Measurements from ENCODE around the gene ZNF654.
"Not testable (repeated sequence)": the region's sequence is repeated elsewhere in the genome, so short reads cannot be mapped to it uniquely, and the experiment has no call there.

Gene ZNF654

DNA sequence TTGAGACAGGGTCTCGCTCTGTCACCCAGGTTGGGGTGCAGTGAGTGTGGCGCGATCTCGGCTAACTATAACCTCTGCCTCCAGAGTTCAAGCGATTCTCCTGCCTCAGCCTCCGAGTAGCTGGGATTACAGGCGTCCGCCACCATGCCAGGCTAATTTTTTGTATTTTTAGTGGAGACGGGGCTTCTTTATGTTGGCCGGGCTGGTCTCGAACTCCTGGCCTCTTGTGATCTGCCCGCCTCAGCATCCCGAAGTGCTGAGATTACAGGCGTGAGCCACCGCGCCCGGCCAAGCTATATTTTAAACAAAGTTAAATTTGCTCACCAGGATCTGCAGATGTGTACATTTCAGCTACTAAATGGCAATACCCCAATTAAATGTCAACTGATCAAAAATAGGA, 89.6 kb downstream of the ZNF654 start:
- DNase-seq, result no peak

DNA sequence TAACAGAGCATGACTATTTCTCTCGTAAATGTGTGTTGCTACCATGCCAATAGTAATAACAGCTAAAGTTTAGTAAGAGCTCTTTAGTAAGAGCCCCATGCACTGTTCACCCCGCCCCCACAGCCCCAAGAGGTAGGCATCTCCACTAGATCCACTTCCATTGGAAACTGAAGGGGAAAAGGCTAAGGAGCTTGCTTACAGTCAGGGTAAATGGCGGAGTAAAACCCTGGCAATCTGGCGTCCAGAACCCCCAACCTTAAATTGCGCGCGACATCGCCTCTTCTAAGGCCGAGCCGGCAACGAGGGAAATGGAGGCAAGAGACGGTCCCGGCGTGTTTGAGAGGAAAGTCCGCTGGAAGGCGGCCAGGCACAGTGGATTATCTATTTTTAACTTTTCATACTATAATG, 90.0 kb downstream of the ZNF654 start:
- DNase-seq, result peak; percentile 35

DNA sequence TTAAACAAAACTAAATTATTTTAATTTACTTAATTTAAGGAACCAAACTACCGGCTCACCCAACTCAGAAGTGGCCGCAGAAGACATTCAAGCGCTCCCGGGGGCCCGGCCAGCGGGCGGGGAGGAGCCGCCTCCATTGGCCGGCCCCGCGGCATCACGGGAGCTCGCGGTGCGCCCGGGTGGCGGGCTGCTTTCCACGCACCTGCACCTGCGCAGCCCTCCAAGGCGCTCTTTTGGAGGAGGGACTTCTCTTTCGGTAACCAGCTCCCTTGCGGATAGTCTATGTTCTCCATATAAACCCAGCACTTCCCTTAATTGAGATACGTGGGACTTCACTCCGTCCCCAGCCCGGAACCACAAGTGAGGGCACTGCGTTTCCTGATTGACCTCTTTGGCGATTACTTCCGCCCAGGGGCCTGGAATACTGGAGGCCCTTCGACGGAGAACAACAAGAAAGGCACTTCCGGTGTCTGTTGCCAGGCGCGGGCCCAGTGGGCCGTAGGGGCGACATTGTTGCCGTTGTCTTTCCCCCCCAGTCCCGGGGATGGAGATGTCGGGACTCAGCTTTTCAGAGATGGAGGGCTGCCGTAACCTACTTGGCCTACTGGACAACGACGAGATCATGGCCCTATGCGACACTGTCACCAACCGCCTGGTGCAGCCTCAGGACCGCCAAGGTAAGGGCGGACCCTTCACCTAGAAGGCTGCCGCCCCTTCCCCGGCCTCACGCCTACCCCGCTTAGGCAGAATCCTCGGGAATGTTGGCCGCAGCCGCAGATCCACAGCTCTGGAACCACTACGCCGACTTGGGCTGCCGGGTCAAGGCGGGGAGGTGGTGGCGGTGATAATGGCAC, 90.7 kb downstream of the ZNF654 start, which contains the start of gene C3orf38:
Gene C3orf38 (plus strand): TSS at position 451 of the 854 bp plus-strand sequence. CDS start 94 bp downstream, at position 545.
- DNase-seq, result peak; percentile 81

DNA sequence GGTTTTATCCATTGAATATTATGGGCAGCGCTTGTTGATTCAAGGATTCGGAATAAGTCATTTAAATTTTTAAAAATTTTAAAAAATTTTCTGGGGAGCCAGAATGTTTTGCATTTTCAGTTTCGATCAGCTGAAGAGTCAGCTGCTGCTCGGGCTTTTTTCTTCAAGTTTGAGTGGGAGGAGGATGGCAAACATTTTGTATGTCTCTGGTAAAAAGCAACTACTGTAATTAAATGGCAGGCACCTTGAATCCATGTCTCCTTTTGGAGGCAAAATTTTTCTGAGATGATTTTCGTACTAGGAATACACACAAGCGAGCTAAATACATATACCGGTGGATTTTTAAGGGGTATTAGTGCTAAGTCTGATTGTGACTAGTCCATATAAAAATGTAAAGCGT, 91.3 kb downstream of the ZNF654 start:
- DNase-seq, result no peak

DNA sequence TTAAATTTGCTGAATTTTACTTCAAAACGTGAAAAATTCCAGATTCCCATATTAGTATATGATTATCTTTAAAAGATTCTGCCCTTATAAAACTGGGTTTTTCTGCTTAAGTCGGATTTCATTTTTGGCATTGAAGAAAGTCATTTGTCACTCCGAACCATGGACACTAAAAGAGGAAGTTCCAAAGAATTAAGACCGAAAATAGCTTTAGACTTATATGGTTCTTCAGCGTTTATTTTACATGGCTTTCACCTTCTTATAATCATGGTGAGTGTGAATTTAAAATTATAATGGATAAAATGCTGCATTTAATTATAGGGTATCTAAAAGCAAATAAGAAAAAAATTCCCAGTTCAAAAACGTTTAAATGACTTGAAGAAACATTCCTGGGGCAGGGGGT, 91.8 kb downstream of the ZNF654 start:
- no peak for DNase-seq

DNA sequence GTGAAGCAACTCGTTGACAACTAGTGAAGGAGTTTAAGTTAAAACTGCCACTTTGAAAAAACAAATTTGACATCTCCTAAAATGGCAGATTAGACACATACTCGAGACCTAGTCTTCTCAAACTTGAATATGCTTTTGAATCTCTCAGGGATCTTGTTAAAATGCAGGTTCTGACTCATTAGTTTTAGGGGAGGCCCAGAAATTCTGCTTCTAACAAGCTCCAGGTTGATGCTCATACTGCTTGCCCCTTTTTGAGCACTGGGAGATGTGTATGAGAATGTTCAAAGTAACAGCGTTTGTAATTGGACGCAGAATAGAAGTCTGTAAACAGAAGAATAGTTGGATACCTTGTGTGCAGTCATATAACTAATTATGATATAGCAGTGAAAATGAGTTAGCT, 92.3 kb downstream of the ZNF654 start:
- no peak for DNase-seq

DNA sequence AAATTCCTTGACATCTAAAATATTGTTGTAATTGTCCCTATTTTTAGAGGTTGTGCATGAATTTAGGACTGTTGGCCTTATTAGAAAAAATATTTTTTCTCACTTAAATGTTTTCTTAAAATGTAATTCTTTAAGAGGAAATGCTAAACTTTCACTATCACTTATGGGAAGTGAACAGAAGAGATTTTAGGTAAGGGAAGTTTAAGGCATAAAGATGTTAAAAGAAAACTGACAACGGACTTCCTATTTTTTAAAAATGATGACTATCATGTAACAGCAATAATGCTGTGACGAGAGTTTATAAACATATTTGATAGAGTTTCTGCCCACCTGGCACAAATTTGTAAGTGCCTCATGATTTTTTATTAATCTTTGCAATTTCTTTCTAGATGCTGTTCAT, 93.8 kb downstream of the ZNF654 start:
- DNase-seq, result no peak

DNA sequence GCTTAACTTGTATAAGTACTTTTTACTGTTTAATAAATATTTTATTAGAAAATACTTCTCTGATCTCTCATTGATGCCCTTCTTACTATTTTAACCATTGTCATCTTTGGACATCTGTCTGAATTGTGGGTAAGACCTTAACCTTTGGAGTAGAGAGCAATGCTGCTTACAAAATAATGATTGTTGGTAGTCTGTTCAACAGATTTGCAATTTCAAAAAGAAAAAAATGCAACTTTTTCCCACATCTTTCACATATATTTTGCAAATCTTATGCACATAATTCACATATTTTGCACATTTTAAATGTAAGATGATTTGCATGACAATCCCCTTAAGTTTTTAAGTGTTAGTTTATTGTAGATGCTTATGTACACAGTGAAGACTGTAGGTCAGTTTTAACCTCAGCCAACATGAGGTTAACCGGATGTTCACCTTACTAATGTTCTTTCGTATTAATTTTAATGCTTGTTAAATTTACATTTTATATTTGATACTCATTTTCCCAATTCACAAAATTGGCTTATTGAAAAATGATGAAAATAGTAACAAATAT, 107.4 kb downstream of the ZNF654 start:
- DNase-seq, result no peak

DNA sequence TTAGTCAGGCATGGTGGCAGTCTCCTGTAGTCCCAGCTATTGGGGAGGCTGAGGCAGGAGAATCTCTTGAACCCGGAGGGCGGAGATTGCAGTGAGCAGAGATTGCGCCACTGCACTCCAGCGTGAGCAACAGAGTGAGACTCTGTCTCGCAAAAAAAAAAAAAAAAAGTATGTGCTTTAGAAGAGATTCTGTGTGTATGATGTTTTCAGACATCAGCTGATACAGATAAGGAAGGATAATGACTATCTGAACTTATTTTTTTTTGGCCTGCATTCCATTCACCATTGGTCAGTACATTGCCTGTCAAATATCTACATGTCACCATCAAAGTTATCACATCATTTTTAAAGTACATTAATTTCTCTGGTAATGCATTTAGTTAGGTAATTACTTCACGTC, 108.1 kb downstream of the ZNF654 start:
- DNase-seq, result no peak

DNA sequence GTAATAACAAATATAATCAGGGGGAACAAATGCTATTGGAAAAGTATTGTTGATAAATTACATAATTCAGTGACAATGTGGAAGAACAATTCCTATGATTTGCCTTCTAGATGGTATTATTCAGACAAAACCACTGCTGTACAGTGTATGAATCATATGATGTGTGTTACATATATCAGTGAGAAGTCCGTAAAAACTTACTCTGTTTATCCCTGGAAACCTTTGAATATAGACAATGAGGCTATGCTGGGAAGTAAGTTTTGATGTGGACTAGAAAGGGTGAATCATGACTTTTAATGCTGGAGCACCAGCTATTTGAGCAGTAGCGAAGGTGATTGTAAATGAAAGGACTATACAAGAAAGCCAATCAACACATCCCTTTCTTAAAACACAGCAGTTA, 108.6 kb downstream of the ZNF654 start:
- no peak for DNase-seq

DNA sequence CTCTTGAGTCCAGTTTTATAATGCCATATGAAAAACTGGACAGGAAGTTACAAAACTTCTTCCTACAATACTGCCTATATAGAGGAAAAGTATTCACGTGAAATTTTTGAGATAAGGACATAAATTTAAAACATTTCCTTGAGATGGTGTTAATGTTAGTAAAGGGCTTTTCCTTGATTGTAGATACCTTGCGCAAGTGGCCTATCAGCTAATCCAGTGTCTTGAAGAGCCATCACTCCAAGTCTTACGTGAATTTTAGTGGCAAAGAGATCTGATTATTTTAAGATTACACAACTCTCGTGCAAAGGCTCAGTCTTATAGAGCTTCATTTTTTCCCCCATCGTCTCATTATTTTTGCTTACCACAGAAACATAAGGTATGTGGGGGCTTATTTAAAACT, 109.1 kb downstream of the ZNF654 start:
- DNase-seq, result no peak

DNA sequence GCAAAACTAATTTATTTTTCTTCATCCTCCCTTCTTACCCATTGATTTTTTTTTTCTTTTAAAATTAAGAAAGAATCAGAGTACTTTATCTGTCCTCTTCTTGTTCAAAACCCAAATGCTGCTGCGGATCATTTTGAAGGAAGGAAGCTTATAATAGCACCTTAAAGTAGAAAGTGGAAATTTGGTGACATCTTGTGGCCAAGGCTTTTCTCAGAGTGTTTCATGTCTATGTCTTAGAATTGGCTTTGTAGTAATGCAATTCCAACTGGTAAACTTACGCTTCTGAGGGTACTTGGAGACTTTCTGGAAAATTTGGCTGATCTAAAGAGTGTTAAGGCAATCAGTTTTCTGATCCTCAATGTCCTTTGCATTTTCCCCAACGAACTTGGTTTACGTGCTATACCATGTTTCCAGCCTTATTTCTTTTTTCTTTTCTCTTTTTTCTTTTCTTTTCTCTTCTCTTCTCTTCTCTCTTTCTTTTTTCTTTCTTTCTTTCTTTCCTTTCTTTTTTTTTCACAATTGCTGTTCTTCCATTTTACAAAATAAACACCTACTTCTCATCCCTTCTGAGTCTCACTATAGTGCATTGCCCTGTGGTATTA, 121.4 kb downstream of the ZNF654 start:
- no peak for DNase-seq

DNA sequence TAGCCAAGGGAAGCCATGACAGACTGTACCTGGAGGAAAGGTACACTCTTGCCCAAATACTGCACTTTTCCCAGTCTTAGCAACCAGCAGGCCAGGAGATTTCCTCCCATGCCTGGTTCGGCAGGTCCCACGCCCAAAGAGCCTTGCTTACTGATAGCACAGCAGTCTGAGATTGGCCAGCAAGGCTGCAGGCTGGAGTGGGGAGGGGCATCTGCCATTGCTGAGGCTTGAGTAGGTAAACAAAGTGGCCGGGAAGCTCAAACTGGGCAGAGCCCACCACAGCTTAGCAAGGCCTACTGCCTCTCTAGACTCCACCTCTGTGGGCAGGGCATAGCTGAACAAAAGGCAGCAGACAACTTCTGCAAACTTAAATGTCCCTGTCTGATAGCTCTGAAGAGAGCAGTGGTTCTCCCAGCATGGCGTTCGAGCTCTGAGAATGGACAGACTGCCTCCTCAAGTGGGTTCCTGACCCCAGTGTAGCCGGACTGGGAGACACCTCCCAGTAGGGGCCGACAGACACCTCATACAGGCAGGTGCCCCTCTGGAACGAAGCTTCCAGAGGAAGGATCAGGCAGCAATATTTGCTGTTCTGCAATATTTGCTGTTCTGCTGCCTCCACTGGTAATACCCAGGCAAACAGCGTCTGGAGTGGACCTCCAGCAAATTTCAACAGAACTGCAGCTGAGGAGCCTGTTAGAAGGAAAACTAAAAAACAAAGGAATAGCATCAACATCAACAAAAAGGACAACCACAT, 123.3 kb downstream of the ZNF654 start:
- DNase-seq, result not testable (repeated sequence)

DNA sequence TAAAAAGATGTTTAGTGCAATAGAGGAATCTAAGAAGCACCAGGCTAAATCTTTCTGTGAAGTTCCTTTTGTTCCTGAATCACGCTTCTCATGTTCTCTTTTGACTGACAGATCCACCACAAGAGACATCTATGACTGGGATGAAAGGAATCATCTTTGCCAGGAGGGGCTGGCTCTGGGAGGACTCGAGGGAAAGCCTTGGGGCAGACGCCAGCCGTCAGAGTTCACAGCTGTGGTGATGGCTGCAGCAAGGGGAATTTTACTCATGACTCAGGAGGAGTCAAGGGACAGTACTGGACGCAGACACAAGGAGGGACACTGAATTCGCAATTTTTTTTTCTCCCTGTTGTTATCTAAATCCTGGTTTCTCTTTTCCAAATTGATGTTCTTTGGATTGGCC, 129.4 kb downstream of the ZNF654 start:
- no peak for DNase-seq

DNA sequence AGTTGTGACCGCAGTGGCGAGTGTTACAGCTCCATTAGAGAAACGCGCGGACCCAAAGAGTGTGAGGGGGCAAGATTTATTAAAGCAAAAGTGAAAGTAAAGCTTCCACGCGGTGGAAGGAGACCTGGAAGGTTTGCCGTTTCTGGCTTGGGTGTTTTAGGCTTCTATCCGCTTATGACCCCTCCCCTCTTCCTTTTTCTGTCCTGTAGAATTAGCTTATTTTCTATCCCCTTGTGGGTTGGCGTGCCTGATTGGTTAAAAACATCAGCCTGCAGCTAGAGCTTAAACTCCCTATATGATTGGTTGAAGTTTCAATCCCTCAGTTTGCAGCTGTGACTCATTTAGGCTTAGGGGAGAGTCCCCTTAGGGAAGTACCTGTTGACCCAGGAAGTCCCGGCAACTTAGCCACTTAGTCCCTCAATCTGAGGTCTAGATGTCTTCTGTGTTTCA, 130.3 kb downstream of the ZNF654 start:
- no peak for DNase-seq

DNA sequence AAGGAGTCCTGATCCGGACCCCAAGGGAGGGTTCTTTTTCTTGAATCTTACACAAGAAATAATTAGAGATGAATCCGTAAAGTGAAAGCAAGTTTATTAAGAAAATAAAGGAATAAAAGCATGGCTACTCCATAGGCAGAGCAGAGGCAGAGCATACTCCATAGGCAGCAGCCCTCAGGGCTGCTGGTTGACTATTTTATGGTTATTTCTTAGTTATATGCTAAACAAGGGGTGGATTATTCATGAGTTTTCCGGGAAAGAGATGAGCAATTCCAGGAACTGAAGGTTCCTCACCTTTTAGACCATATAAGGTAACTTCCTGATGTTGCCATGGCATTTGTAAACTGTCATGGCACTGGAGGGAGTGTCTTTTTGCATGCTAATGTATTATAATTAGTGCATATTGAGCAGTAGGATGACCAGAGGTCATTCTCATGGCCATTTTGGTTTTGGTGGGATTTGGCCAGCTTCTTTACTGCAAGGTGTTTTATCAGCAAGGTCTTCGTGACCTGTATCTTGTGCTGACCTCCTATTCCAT, 132.9 kb downstream of the ZNF654 start:
- DNase-seq, result no peak

DNA sequence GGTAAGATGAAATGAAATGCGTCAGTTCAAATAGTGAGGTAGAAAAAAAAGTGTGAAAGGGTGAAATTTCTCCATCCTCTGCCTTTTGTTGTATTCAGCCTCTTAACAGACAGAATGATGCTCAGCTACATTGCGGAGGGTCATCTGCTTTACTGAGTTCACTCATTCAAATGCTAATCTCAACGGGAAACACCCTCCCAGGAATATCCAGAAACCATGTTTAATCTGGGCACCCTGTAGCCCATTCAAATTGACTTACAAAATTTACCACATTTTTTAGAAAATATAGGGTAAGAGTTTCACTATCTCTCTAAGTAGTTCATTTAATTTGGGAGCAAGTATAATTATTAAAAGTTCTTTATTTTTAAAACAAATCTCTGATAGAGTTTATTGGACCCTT, 133.6 kb downstream of the ZNF654 start:
- DNase-seq, result no peak
